ENCODE measurements around the gene PRR16. TPM values are rescaled to one million over a fixed set of nuclear protein-coding genes. Genes with fewer than 3 reads are reported as not detected.

The PRR16 gene
- total RNA-seq, 6 donors from 2014 or later: 1.7 to 5.2 (median 3.7) TPM

DNA sequence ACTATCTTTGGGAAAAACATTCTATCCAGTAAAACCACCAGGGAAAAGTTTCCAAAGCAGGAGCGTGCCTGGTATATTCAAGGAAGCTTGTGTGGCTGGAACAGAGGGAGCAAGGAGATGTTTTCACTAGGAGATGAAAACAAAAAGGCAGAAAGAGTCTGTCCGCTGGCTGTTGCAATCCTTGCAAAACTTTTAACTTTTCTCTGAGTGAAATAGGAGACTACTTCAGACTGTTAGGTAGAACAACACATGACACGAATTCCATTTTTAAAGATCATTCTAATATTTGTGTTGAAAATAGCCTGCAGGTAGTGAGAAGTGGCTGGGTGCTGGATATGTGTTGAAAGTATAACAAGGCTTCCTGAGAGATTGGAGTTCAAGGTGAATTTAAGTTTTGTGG, 69.5 kb downstream of the PRR16 start:
- no peak for DNase-seq
- no peak for ATAC-seq (ENCODE audit: low FRiP score in 2 of 2)
- TF ChIP-seq EP300 (IDR thresholded peaks at IDR 0.05) (no peak), POLR2A (IDR thresholded peaks at IDR 0.05) (no peak), POLR2AphosphoS5 (IDR thresholded peaks at IDR 0.05) (no peak)
- TF ChIP-seq, protein P1, sequence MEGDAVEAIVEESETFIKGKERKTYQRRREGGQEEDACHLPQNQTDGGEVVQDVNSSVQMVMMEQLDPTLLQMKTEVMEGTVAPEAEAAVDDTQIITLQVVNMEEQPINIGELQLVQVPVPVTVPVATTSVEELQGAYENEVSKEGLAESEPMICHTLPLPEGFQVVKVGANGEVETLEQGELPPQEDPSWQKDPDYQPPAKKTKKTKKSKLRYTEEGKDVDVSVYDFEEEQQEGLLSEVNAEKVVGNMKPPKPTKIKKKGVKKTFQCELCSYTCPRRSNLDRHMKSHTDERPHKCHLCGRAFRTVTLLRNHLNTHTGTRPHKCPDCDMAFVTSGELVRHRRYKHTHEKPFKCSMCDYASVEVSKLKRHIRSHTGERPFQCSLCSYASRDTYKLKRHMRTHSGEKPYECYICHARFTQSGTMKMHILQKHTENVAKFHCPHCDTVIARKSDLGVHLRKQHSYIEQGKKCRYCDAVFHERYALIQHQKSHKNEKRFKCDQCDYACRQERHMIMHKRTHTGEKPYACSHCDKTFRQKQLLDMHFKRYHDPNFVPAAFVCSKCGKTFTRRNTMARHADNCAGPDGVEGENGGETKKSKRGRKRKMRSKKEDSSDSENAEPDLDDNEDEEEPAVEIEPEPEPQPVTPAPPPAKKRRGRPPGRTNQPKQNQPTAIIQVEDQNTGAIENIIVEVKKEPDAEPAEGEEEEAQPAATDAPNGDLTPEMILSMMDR (IDR thresholded peaks at IDR 0.05): no peak
- H3K9me3 ChIP-seq: no peaks in the 10 kb centered on the region
- H3K4me1 ChIP-seq: no peaks in the 10 kb centered on the region
- no peaks in the 10 kb centered on the region for H3K27me3 ChIP-seq
- WGBS, 2 donors: 62 to 72% methylated on average over 3 of the region's 3 CpGs
- H3K4me3 ChIP-seq: no peak overlapping the region
- H3K36me3 ChIP-seq: no peaks in the 10 kb centered on the region
- H3K27ac ChIP-seq: no peak overlapping the region

GRCh38 chr5:120535900-120536299, 71.8 kb downstream of the PRR16 start:
- WGBS, 2 donors: 77 to 79% methylated on average over 1 of the region's 1 CpG
- no peaks in the 10 kb centered on the region for H3K9me3 ChIP-seq
- TF ChIP-seq, protein P1 (IDR thresholded peaks at IDR 0.05): no peak

GRCh38 chr5:120538149-120538548, 74.0 kb downstream of the PRR16 start:
- DNase-seq: no peak
- WGBS, 2 donors: 76 to 81% methylated on average over 2 of the region's 2 CpGs

More at GRCh38 chr5:120535900-120536299, 71.8 kb downstream of the PRR16 start:
- Histone ChIP-seq H3K4me3 (no peak overlapping the region), H3K27ac (no peak overlapping the region), H3K4me1 (no peaks in the 10 kb centered on the region), H3K36me3 (no peaks in the 10 kb centered on the region), H3K27me3 (no peaks in the 10 kb centered on the region)
- DNase-seq (no peak), ATAC-seq (ENCODE audit: low FRiP score in 2 of 2) (no peak)

GRCh38 chr5:120538644-120539043, 74.5 kb downstream of the PRR16 start:
- Histone ChIP-seq H3K27ac (no peak overlapping the region), H3K4me3 (no peak overlapping the region), H3K4me1 (no peaks in the 10 kb centered on the region), H3K9me3 (no peaks in the 10 kb centered on the region), H3K27me3 (no peaks in the 10 kb centered on the region), H3K36me3 (no peaks in the 10 kb centered on the region)
- ATAC-seq (ENCODE audit: low FRiP score in 2 of 2) (no peak), DNase-seq (no peak)
- 69 to 71% methylated on average over 2 of the region's 2 CpGs for WGBS, 2 donors
- no peak for TF ChIP-seq EP300 (IDR thresholded peaks at IDR 0.05)
- TF ChIP-seq POLR2A (IDR thresholded peaks at IDR 0.05): no peak
- TF ChIP-seq, protein P1 (IDR thresholded peaks at IDR 0.05): no peak
- TF ChIP-seq POLR2AphosphoS5 (IDR thresholded peaks at IDR 0.05): no peak

More at GRCh38 chr5:120538149-120538548, 74.0 kb downstream of the PRR16 start:
- Histone ChIP-seq H3K4me1 (no peaks in the 10 kb centered on the region), H3K27me3 (no peaks in the 10 kb centered on the region), H3K9me3 (no peaks in the 10 kb centered on the region), H3K36me3 (no peaks in the 10 kb centered on the region), H3K27ac (no peak overlapping the region), H3K4me3 (no peak overlapping the region)
- no peak for ATAC-seq (ENCODE audit: low FRiP score in 2 of 2)
- TF ChIP-seq EP300 (IDR thresholded peaks at IDR 0.05) (no peak), POLR2AphosphoS5 (IDR thresholded peaks at IDR 0.05) (no peak), POLR2A (IDR thresholded peaks at IDR 0.05) (no peak)
- TF ChIP-seq, protein P1 (IDR thresholded peaks at IDR 0.05): no peak

- Histone ChIP-seq H3K27me3 (no peaks in the 10 kb centered on the region), H3K27ac (no peak overlapping the region), H3K4me3 (no peak overlapping the region), H3K9me3 (no peaks in the 10 kb centered on the region), H3K4me1 (no peaks in the 10 kb centered on the region), H3K36me3 (no peaks in the 10 kb centered on the region)
- ATAC-seq (ENCODE audit: low FRiP score in 2 of 2): no peak
- TF ChIP-seq POLR2AphosphoS5 (IDR thresholded peaks at IDR 0.05) (no peak), EP300 (IDR thresholded peaks at IDR 0.05) (no peak), POLR2A (IDR thresholded peaks at IDR 0.05) (no peak)
- TF ChIP-seq, protein P1 (IDR thresholded peaks at IDR 0.05): no peak
- WGBS, 2 donors: 93 to 100% methylated on average over 1 of the region's 1 CpG
- no peak for DNase-seq
Observed at GRCh38 chr5:120539471-120539870, 75.4 kb downstream of the PRR16 start.
